Heart left ventricle (tissue), 16 donors: Measurements from ENCODE around the gene ARHGAP26. TPM values are rescaled to one million over a fixed set of nuclear protein-coding genes. Genes with fewer than 3 reads are reported as not detected.

Experiments
- ATAC-seq, 4 donors: fragments of 200-7000 bp; cut with Tn5 transposase; one replicate each; pipeline ENCODE4 v1.9.1; 2020 to 2022; ENCODE audit warnings: moderate library complexity in 4 of 4, mild to moderate bottlenecking in 3 of 4, moderate number of reproducible peaks in 1 of 4
- DNase-seq, 5 donors: peaks; one replicate each; pipeline ENCODE4 v3.0.0-alpha.2; 2020
- H3K27ac ChIP-seq, 12 donors: fragments of 200-600 bp; sonication (generic) in 4 of 12; one replicate each; pipeline versions ENCODE4 v1.5.0 to v1.8.0; 2016 to 2022; ENCODE audit warnings: mild to moderate bottlenecking in 2 of 12
- H3K27me3 ChIP-seq, 9 donors: fragments of 200-600 bp; sonication (generic) in 2 of 9; one replicate each; pipeline versions ENCODE4 v1.5.1 to v1.8.0; 2016 to 2022; ENCODE audit warnings: mild to moderate bottlenecking in 3 of 9
- H3K36me3 ChIP-seq, 9 donors: fragments of 200-600 bp; sonication (generic) in 2 of 9; one replicate each; pipeline versions ENCODE4 v1.5.0 to v1.8.0; 2018 to 2022; ENCODE audit warnings: mild to moderate bottlenecking in 2 of 9
- H3K4me1 ChIP-seq, 12 donors: fragments of 200-600 bp; sonication (generic) in 4 of 12; one replicate each; pipeline versions ENCODE4 v1.5.0 to v1.8.0; 2016 to 2022; ENCODE audit warnings: mild to moderate bottlenecking in 3 of 12
- H3K4me3 ChIP-seq, 12 donors: fragments of 200-600 bp; sonication (generic) in 4 of 12; one replicate each; pipeline versions ENCODE4 v1.5.0 to v1.8.0; 2017 to 2022; ENCODE audit warnings: mild to moderate bottlenecking in 9 of 12, moderate library complexity in 4 of 12
- H3K9me3 ChIP-seq, 12 donors: fragments of 200-600 bp; sonication (generic) in 4 of 12; one replicate each; pipeline versions ENCODE4 v1.5.0 to v1.8.0; 2016 to 2022; ENCODE audit warnings: mild to moderate bottlenecking in 1 of 12
- CTCF ChIP-seq, 12 donors: fragments of 200-600 bp; sonication (generic) in 4 of 12; IDR thresholded peaks; one replicate each; pipeline versions ENCODE4 v1.5.0 to v1.8.0; 2018 to 2022; ENCODE audit warnings: antibody characterized with exemption in 12 of 12, mild to moderate bottlenecking in 5 of 12
- POLR2A ChIP-seq, 2 donors: fragments of 450-650 bp; IDR thresholded peaks; one replicate each; pipeline ENCODE4 v1.6.1; 2017; ENCODE audit warnings: antibody characterized with exemption in 2 of 2, mild to moderate bottlenecking in 2 of 2, moderate library complexity in 2 of 2
- WGBS, 4 donors: extraction: QIAGEN DNeasy Blood & Tissue Kit in 2 of 4; methylation state at CpG; one replicate each; pipeline versions ENCODE4 v1.1.5 to v1.1.7; 2013 to 2018; 5-methylcytosine and 5-hydroxymethylcytosine counted together
- intact Hi-C, 10 donors: fragments of 100-400 bp; cut with DNase I; formaldehyde crosslinking; loops; one replicate each; pipeline versions ENCODE4 v1.11.1 to v1.14.2; 2022
- polyA plus RNA-seq, 2 donors: library from polyadenylated mRNA; stranded (reverse); fragments of 200-250 nt; gene quantifications; one replicate each; pipeline ENCODE4 v1.2.3, GENCODE V29; 2013
- total RNA-seq, 9 donors: library from RNA; depleted of rRNA in 2 of 9; stranded (reverse); fragments of >200 nt in 2 of 9; fragmentation: NEBNext Ultra II Directional in 3 of 9; extraction: Animal tissue kit (Norgen Biotek cat#: 25700) in 3 of 9; gene quantifications; one replicate each; pipeline versions ENCODE4 v1.1.0 to v1.2.4, GENCODE V29; 2016 to 2023
- donor health status: ischemic (EF 13 %, LVEDD 7.1; RV severe dilation, severe dysfunction).
- donor health status: healthy with polysubstance abuse.
- donor health status: DM: no; HTN: yes; CAD: no.
- donor health status: DM: no; HTN: no; CAD: no.
- donor health status: ischemic (EF 25% LVEDD 6.9; RV normal size, moderate dysfunction).
- donor health status: ischemic (EF 25% LVEDD 5.7; RV mildly dilated, moderate dysfunction).
- donor health status: healthy.
- donor health status: DM: yes; HTN: yes; CAD: no.
- donor health status: ischemic (EF 35%, LVEDD 5.7; RV mildly dilated, moderate dysfunction).
- donor health status: nonischemic (EF 11% LVEDD 7.7; RV severe dilation, severe dysfunction).
- donor health status: DM: yes; HTN: yes; CAD: no.
- donor health status: PGD.
- donor health status: ischemic (EF 29% LVEDD 5.4; RV normal size, mild dysfunction).
- donor health status: nonischemic (EF 23%, LVEDD 6.1; RV moderate dilation, normal function).

The ARHGAP26 gene
- total and polyA plus RNA-seq, 11 donors = 11.9 to 52.1 (median 33.7) TPM

- H3K27ac ChIP-seq = peak overlapping the region in 8 of 12 donors; percentile 19 to 83 (median 71)
- H3K27me3 ChIP-seq = no peaks in the 10 kb centered on the region
- TF ChIP-seq CTCF (IDR thresholded peaks at IDR 0.05) (no peak), POLR2A (IDR thresholded peaks at IDR 0.05) (no peak)
- peaks cover 0 to 41% (median 23%) of the 10 kb centered on the region in 9 donors for H3K36me3 ChIP-seq
- no peaks in the 10 kb centered on the region for H3K9me3 ChIP-seq
- H3K4me3 ChIP-seq = no peak overlapping the region
- peaks cover 0 to 53% (median 27%) of the 10 kb centered on the region in 12 donors for H3K4me1 ChIP-seq
- DNase-seq (no peak), ATAC-seq (no peak)
- intact Hi-C loops = loop anchor here in 2 of 10 donors (10.0 kb wide), 2 partner anchors 49 to 259 kb away; partner anchors contain the start of gene NR3C1 (in 1 of the 2)
Measured at GRCh38 chr5:143146161-143146560, 376.0 kb downstream of the ARHGAP26 start.

GRCh38 chr5:143147383-143147782, 377.2 kb downstream of the ARHGAP26 start:
- TF ChIP-seq CTCF (IDR thresholded peaks at IDR 0.05) (no peak), POLR2A (IDR thresholded peaks at IDR 0.05) (no peak)
- DNase-seq (no peak), ATAC-seq (no peak)
- H3K9me3 ChIP-seq = no peaks in the 10 kb centered on the region
- H3K27ac ChIP-seq = no peak overlapping the region
- H3K36me3 ChIP-seq = peaks cover 0 to 47% (median 23%) of the 10 kb centered on the region in 9 donors
- WGBS, 4 donors = 92 to 96% (median 94%) methylated on average over 4 of the region's 4 CpGs
- intact Hi-C loops = loop anchor here in 2 of 10 donors (10.0 kb wide), 2 partner anchors 47 to 257 kb away; partner anchors contain the start of gene NR3C1 (in 1 of the 2)
- peaks cover 0 to 46% (median 25%) of the 10 kb centered on the region in 12 donors for H3K4me1 ChIP-seq
- no peaks in the 10 kb centered on the region for H3K27me3 ChIP-seq
- no peak overlapping the region for H3K4me3 ChIP-seq

GRCh38 chr5:143147902-143148301, 377.7 kb downstream of the ARHGAP26 start:
- peaks cover 0 to 46% (median 20%) of the 10 kb centered on the region in 12 donors for H3K4me1 ChIP-seq
- no peak for ATAC-seq
- H3K27ac ChIP-seq = no peak overlapping the region

GRCh38 chr5:143148771-143149170, 378.6 kb downstream of the ARHGAP26 start:
- H3K9me3 ChIP-seq = no peaks in the 10 kb centered on the region
- peaks cover 0 to 47% (median 23%) of the 10 kb centered on the region in 9 donors for H3K36me3 ChIP-seq
- peaks cover 0 to 46% (median 17%) of the 10 kb centered on the region in 12 donors for H3K4me1 ChIP-seq
- H3K27ac ChIP-seq = peak overlapping the region in 1 of 12 donors; percentile 7
- no peak for ATAC-seq
- no peaks in the 10 kb centered on the region for H3K27me3 ChIP-seq
- no peak for TF ChIP-seq POLR2A (IDR thresholded peaks at IDR 0.05)
- TF ChIP-seq CTCF (IDR thresholded peaks at IDR 0.05) = no peak
- 91 to 99% (median 95%) methylated on average over 3 of the region's 3 CpGs for WGBS, 4 donors
- intact Hi-C loops = loop anchor here in 2 of 10 donors (10.0 kb wide), 2 partner anchors 46 to 256 kb away; partner anchors contain the start of gene NR3C1 (in 1 of the 2)
- DNase-seq = no peak
- no peak overlapping the region for H3K4me3 ChIP-seq

More at GRCh38 chr5:143147902-143148301, 377.7 kb downstream of the ARHGAP26 start:
- peaks cover 0 to 47% (median 23%) of the 10 kb centered on the region in 9 donors for H3K36me3 ChIP-seq
- TF ChIP-seq CTCF (IDR thresholded peaks at IDR 0.05) = no peak
- no peak for TF ChIP-seq POLR2A (IDR thresholded peaks at IDR 0.05)
- intact Hi-C loops = loop anchor here in 2 of 10 donors (10.0 kb wide), 2 partner anchors 47 to 257 kb away; partner anchors contain the start of gene NR3C1 (in 1 of the 2)
- H3K4me3 ChIP-seq = no peak overlapping the region
- H3K9me3 ChIP-seq = no peaks in the 10 kb centered on the region
- no peak for DNase-seq
- H3K27me3 ChIP-seq = no peaks in the 10 kb centered on the region
- 87 to 89% (median 88%) methylated on average over 6 of the region's 6 CpGs for WGBS, 4 donors
